WTC11 (cell line): ENCODE measurements around the gene PLEKHA3. TPM values are rescaled to one million over a fixed set of nuclear protein-coding genes. Genes with fewer than 3 reads are reported as not detected.

Source experiments
- ATAC-seq: fragments of 200-7000 bp; cut with Tn5 transposase; 2 replicates; pipeline ENCODE4 v1.10.0; 2021; ENCODE audit warnings: mild to moderate bottlenecking, moderate library complexity
- CTCF ChIA-PET: fragments of 300-600 bp; sonication (Branson Sonifier 250); formaldehyde crosslinking; loops from one replicate; lab custom pipeline; 2021; ENCODE audit warnings: antibody characterized with exemption; lab: Charles Lee
- POLR2A ChIA-PET: fragments of 350-600 bp; sonication (Branson Sonifier 250); formaldehyde crosslinking; loops from one replicate; lab custom pipeline; 2021; ENCODE audit warnings: antibody characterized with exemption; lab: Charles Lee
- DNase-seq: peaks from one replicate; pipeline ENCODE4 v3.0.0; 2021; ENCODE audit warnings: low spot score
- H3K27ac Mint-ChIP-seq: 2 replicates; pipeline ENCODE4 v1.8.0; 2021; ENCODE audit warnings: mixed read lengths
- H3K27me3 Mint-ChIP-seq: 2 replicates; pipeline ENCODE4 v1.8.0; 2021; ENCODE audit warnings: low read depth, mild to moderate bottlenecking, moderate library complexity, mixed read lengths
- H3K36me3 Mint-ChIP-seq: 2 replicates; pipeline ENCODE4 v1.8.0; 2021; ENCODE audit warnings: mixed read lengths
- H3K4me1 Mint-ChIP-seq: 2 replicates; pipeline ENCODE4 v1.8.0; 2022; ENCODE audit warnings: mixed read lengths
- H3K4me3 Mint-ChIP-seq: 2 replicates; pipeline ENCODE4 v1.8.0; 2021; ENCODE audit warnings: mild to moderate bottlenecking, moderate library complexity, mixed read lengths
- H3K9me3 Mint-ChIP-seq: 2 replicates; pipeline ENCODE4 v1.8.0; 2021; ENCODE audit warnings: mixed read lengths
- AR ChIP-seq: fragments of 250-450 bp; sonication (Bioruptor Pico); IDR thresholded peaks from 2 replicates; pipeline ENCODE4 v1.9.0; 2021; ENCODE audit warnings: mild to moderate bottlenecking
- ERG ChIP-seq: fragments of 250-450 bp; sonication (Bioruptor Pico); IDR thresholded peaks from 2 replicates; pipeline ENCODE4 v1.8.0; 2021; ENCODE audit warnings: mild to moderate bottlenecking
- IRF1 ChIP-seq: sonication (generic); formaldehyde crosslinking; IDR thresholded peaks from 2 replicates; pipeline ENCODE4 v1.8.0; 2023; ENCODE audit warnings: missing genetic modification reagents
- MLX ChIP-seq: sonication (generic); formaldehyde crosslinking; IDR thresholded peaks from 2 replicates; pipeline ENCODE4 v1.8.1; 2023; ENCODE audit warnings: mild to moderate bottlenecking, missing genetic modification reagents, moderate library complexity
- NFYB ChIP-seq: sonication (generic); formaldehyde crosslinking; conservative IDR thresholded peaks from 2 replicates; pipeline ENCODE4 v1.8.0; 2022; ENCODE audit warnings: low read depth, missing genetic modification reagents
- PRRX2 ChIP-seq: fragments of 250-450 bp; sonication (Bioruptor Pico); IDR thresholded peaks from 2 replicates; pipeline ENCODE4 v1.8.0; 2021; ENCODE audit warnings: mild to moderate bottlenecking
- SOX15 ChIP-seq: fragments of 250-450 bp; sonication (Bioruptor Pico); IDR thresholded peaks from 2 replicates; pipeline ENCODE4 v1.9.0; 2021; ENCODE audit warnings: mild to moderate bottlenecking
- SP1 ChIP-seq: sonication (generic); formaldehyde crosslinking; conservative IDR thresholded peaks from 2 replicates; pipeline ENCODE4 v1.8.1; 2022; ENCODE audit warnings: missing genetic modification reagents
- TEAD1 ChIP-seq: sonication (generic); formaldehyde crosslinking; IDR thresholded peaks from 2 replicates; pipeline ENCODE4 v1.8.0; 2022; ENCODE audit warnings: mild to moderate bottlenecking, missing genetic modification reagents
- TEAD4 ChIP-seq: sonication (generic); formaldehyde crosslinking; IDR thresholded peaks from 2 replicates; pipeline ENCODE4 v1.8.0; 2022; ENCODE audit warnings: mild to moderate bottlenecking, missing genetic modification reagents
- TP53 ChIP-seq: sonication (generic); formaldehyde crosslinking; IDR thresholded peaks from 2 replicates; pipeline ENCODE4 v1.8.1; 2023; ENCODE audit warnings: mild to moderate bottlenecking, missing genetic modification reagents
- ZNF138 ChIP-seq: sonication (generic); formaldehyde crosslinking; conservative IDR thresholded peaks from 2 replicates; pipeline ENCODE4 v1.8.1; 2022; ENCODE audit warnings: mild to moderate bottlenecking, moderate library complexity, missing genetic modification reagents
- ZNF232 ChIP-seq: sonication (generic); formaldehyde crosslinking; IDR thresholded peaks from 2 replicates; pipeline ENCODE4 v1.8.0; 2022; ENCODE audit warnings: mild to moderate bottlenecking, missing genetic modification reagents
- total RNA-seq: library from RNA; stranded (reverse); gene quantifications from 3 replicates; pipeline ENCODE4 v1.2.3, GENCODE V29; 2021
- TF ChIP-seq, protein P1 (sequence below): sonication (generic); formaldehyde crosslinking; IDR thresholded peaks from 2 replicates; pipeline ENCODE4 v1.8.0; 2022; ENCODE audit warnings: mild to moderate bottlenecking, missing genetic modification reagents
- TF ChIP-seq, protein P2 (sequence below): fragments of 250-450 bp; sonication (Bioruptor Pico); IDR thresholded peaks from 2 replicates; pipeline ENCODE4 v1.9.0; 2021; ENCODE audit warnings: mild to moderate bottlenecking, borderline replicate concordance
- TF ChIP-seq, protein P3 (sequence below): fragments of 250-450 bp; sonication (Bioruptor Pico); IDR thresholded peaks from 2 replicates; pipeline ENCODE4 v1.9.0; 2021; ENCODE audit warnings: mild to moderate bottlenecking
- TF ChIP-seq, protein P4 (sequence below): fragments of 250-450 bp; sonication (Bioruptor Pico); conservative IDR thresholded peaks from 2 replicates; pipeline ENCODE4 v1.9.0; 2021; ENCODE audit warnings: mild to moderate bottlenecking

PLEKHA3 gene
- total RNA-seq, 1 experiment from 2014 or later = 18.7 TPM

GRCh38 chr2:178512484-178512883 is 32.2 kb downstream of the PLEKHA3 start:
- H3K27me3 Mint-ChIP-seq = no peaks in the 10 kb centered on the region
- DNase-seq (no peak), ATAC-seq (no peak)
- peaks cover 17% of the 10 kb centered on the region for H3K4me1 Mint-ChIP-seq
- H3K36me3 Mint-ChIP-seq = peaks cover 2% of the 10 kb centered on the region; the same call in 1 of the 2 replicates
- H3K4me3 Mint-ChIP-seq = no peak overlapping the region
- CTCF ChIA-PET = no interaction called here
- no peak overlapping the region for H3K27ac Mint-ChIP-seq
- no peaks in the 10 kb centered on the region for H3K9me3 Mint-ChIP-seq
- no peak for TF ChIP-seq PRRX2
- TF ChIP-seq, all 79 proteins: peak for 0
- POLR2A ChIA-PET = interaction anchor here (0.7 kb wide), 1 partner anchor 8 kb away, joined by 3 read pairs; no protein-coding TSS in a partner anchor

- Mint-ChIP-seq H3K27ac (no peak overlapping the region), H3K4me3 (no peak overlapping the region), H3K27me3 (no peaks in the 10 kb centered on the region), H3K9me3 (no peaks in the 10 kb centered on the region), H3K36me3 (peaks cover 2% of the 10 kb centered on the region; the same call in 1 of the 2 replicates), H3K4me1 (peaks cover 5% of the 10 kb centered on the region; the same call in 1 of the 2 replicates)
- ChIA-PET POLR2A (no interaction called here), CTCF (no interaction called here)
- ATAC-seq = no peak
- no peak for DNase-seq
- TF ChIP-seq IRF1 (CRISPR knock-in tag) (no peak), SOX15 (CRISPR knock-in tag) (no peak), ERG (CRISPR knock-in tag) (no peak), TEAD1 (CRISPR knock-in tag) (no peak), ZNF232 (CRISPR knock-in tag) (no peak), MLX (CRISPR knock-in tag) (no peak)
- TF ChIP-seq, protein P1, sequence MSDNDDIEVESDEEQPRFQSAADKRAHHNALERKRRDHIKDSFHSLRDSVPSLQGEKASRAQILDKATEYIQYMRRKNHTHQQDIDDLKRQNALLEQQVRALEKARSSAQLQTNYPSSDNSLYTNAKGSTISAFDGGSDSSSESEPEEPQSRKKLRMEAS (CRISPR knock-in tag) = no peak
Measured at GRCh38 chr2:178513876-178514275, 33.6 kb downstream of the PLEKHA3 start.

DNA sequence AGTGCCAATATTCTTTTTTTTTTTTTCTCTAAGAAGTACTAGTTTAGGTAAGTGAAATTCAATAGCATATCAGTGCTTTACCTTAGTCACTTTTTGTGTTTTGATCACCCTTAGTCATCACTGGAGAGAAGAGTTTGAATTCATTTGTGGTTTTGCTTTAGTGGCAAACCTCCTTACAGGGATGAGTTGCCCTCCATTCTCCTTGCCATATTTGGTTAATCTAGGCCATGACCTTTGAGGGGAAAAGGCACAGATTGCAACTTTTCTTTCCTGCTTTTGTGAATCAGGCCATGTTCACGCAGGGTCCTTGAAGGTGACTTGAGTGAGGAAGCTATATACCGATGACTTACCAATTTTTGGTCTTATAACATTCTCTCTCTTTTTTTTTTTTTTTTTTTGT is 34.4 kb downstream of the PLEKHA3 start:
- Mint-ChIP-seq H3K4me1 (0 out of 2 replicates have a peak, but pooled peaks cover under 1% of the 10 kb centered on the region), H3K36me3 (peaks cover 1% of the 10 kb centered on the region; the same call in 1 of the 2 replicates), H3K4me3 (no peak overlapping the region), H3K9me3 (no peaks in the 10 kb centered on the region), H3K27ac (no peak overlapping the region), H3K27me3 (no peaks in the 10 kb centered on the region)
- POLR2A ChIA-PET = no interaction called here
- DNase-seq = no peak
- ATAC-seq = no peak
- CTCF ChIA-PET = no interaction called here
- TF ChIP-seq, protein P2, sequence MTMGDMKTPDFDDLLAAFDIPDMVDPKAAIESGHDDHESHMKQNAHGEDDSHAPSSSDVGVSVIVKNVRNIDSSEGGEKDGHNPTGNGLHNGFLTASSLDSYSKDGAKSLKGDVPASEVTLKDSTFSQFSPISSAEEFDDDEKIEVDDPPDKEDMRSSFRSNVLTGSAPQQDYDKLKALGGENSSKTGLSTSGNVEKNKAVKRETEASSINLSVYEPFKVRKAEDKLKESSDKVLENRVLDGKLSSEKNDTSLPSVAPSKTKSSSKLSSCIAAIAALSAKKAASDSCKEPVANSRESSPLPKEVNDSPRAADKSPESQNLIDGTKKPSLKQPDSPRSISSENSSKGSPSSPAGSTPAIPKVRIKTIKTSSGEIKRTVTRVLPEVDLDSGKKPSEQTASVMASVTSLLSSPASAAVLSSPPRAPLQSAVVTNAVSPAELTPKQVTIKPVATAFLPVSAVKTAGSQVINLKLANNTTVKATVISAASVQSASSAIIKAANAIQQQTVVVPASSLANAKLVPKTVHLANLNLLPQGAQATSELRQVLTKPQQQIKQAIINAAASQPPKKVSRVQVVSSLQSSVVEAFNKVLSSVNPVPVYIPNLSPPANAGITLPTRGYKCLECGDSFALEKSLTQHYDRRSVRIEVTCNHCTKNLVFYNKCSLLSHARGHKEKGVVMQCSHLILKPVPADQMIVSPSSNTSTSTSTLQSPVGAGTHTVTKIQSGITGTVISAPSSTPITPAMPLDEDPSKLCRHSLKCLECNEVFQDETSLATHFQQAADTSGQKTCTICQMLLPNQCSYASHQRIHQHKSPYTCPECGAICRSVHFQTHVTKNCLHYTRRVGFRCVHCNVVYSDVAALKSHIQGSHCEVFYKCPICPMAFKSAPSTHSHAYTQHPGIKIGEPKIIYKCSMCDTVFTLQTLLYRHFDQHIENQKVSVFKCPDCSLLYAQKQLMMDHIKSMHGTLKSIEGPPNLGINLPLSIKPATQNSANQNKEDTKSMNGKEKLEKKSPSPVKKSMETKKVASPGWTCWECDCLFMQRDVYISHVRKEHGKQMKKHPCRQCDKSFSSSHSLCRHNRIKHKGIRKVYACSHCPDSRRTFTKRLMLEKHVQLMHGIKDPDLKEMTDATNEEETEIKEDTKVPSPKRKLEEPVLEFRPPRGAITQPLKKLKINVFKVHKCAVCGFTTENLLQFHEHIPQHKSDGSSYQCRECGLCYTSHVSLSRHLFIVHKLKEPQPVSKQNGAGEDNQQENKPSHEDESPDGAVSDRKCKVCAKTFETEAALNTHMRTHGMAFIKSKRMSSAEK (CRISPR knock-in tag) = no peak
- TF ChIP-seq IRF1 (CRISPR knock-in tag) = no peak
- TF ChIP-seq SP1 (CRISPR knock-in tag) = no peak
- no peak for TF ChIP-seq TEAD1 (CRISPR knock-in tag)
- TF ChIP-seq TEAD4 (CRISPR knock-in tag) = no peak
- no peak for TF ChIP-seq NFYB
- TF ChIP-seq TP53 (CRISPR knock-in tag) = no peak
- TF ChIP-seq, protein P3, sequence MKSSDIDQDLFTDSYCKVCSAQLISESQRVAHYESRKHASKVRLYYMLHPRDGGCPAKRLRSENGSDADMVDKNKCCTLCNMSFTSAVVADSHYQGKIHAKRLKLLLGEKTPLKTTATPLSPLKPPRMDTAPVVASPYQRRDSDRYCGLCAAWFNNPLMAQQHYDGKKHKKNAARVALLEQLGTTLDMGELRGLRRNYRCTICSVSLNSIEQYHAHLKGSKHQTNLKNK (CRISPR knock-in tag) = no peak
- no peak for TF ChIP-seq ZNF138
- TF ChIP-seq AR (CRISPR knock-in tag) = no peak
- TF ChIP-seq, protein P4, sequence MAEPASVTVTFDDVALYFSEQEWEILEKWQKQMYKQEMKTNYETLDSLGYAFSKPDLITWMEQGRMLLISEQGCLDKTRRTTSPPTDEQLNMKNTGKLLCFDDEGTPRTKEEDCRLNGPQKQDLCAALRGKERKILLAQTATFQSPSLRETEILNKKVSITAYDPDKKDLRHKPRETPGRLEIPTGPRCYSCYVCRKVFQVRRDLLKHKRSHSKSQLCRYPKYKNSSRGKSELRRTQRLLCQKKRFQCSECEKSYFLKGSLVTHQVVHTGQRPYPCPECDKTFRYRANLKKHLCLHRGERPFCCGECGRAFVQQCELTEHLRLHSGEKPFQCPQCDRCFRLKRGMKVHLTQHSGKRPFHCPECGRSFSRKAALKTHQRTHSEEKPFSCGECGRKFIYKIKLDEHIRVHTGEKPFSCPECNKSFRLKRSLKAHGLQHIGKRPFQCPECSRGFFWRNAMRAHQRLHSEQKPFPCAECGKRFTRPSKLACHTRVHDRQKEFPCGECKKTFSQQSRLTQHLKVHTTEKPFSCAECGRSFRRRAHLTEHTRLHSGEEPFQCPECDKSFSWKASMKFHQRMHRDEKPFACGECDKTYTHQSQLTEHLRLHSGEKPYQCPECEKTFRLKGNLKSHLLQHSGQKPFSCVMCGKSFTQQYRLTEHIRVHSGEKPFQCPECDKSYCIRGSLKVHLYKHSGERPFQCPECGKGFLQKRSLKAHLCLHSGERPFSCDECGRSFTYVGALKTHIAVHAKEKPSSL (CRISPR knock-in tag) = no peak
